NCI-H2196 (cell line): Measurements from ENCODE around the gene CIZ1.
"Not testable (repeated sequence)": the region's sequence is repeated elsewhere in the genome, so short reads cannot be mapped to it uniquely, and the experiment has no call there.

Source experiments
- DNase-seq: peaks from one replicate; lab custom pipeline; 2025; ENCODE audit not compliant: unreplicated experiment; lab: John Stamatoyannopoulos, UW

Gene CIZ1, protein sequence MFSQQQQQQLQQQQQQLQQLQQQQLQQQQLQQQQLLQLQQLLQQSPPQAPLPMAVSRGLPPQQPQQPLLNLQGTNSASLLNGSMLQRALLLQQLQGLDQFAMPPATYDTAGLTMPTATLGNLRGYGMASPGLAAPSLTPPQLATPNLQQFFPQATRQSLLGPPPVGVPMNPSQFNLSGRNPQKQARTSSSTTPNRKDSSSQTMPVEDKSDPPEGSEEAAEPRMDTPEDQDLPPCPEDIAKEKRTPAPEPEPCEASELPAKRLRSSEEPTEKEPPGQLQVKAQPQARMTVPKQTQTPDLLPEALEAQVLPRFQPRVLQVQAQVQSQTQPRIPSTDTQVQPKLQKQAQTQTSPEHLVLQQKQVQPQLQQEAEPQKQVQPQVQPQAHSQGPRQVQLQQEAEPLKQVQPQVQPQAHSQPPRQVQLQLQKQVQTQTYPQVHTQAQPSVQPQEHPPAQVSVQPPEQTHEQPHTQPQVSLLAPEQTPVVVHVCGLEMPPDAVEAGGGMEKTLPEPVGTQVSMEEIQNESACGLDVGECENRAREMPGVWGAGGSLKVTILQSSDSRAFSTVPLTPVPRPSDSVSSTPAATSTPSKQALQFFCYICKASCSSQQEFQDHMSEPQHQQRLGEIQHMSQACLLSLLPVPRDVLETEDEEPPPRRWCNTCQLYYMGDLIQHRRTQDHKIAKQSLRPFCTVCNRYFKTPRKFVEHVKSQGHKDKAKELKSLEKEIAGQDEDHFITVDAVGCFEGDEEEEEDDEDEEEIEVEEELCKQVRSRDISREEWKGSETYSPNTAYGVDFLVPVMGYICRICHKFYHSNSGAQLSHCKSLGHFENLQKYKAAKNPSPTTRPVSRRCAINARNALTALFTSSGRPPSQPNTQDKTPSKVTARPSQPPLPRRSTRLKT

DNA sequence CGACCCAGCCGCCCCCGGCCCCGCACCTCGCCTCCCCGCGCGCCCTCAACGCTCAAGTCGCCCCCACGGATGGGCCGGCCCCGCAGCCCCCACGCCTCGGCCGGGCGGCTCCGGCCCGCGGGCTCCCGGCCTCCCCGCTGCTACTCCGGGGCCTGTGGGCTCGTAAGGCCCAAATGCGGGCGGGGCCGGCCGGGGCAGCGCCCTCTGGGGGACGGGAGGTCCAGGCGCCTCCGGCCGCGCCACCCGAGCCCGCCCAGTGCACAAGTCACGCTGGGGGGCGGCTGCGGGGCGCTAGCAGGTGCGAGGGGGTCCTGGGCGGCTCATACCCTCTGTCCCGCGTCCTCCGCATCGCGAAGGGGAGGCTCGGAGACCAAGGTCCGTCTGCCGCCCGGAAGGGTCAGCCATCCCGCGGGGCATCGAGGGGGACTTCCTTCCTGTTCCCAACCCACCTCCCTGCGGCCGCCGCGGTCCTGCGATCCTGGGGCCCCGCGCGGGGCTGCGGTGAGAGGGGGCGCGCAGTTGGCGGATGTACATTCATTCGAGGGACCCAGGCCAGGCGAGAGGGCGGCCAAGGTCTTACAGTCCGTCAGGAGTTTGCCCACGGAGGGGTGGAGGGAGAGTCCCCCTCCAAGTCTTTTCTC lies at the start of gene CIZ1:
Gene CIZ1 (minus strand): TSS at position 167 of the 641 bp plus-strand sequence. CDS start 715 bp downstream, outside the sequence.
- DNase-seq, result peak; percentile 82

DNA sequence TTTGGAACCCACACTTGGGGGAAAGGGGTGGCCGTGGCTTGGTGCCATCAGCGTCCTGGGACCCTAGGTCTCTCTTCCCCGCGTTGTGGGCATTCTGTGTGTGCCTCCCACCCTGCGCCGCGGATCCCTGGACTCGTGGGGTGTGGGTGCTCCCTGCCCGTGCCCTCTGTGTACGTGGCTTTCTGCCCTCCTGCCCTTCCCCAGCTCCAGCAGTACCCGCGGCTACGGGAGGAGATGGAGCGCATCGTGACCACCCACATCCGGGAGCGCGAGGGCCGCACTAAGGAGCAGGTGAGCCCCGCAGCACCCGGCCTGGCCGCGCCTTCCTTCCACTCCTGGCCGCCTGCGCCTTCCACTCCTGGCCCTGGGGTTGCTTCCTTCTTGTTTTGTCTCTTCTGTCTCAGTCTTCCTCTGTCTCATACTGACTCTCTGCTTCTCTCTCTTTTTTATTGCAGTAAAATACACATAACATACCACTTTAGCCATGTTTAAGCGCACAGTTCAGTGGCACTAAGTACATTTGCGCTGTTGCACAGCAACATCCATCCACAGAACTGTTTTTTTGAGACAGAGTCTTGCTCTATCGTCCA lies 42.5 kb upstream of the CIZ1 start:
- DNase-seq, result no peak

- DNase-seq, result no peak
Observed at GRCh38 chr9:128232528-128233428, 41.4 kb upstream of the CIZ1 start.

GRCh38 chr9:128231638-128232527 lies 40.5 kb upstream of the CIZ1 start:
- no peak for DNase-seq

DNA sequence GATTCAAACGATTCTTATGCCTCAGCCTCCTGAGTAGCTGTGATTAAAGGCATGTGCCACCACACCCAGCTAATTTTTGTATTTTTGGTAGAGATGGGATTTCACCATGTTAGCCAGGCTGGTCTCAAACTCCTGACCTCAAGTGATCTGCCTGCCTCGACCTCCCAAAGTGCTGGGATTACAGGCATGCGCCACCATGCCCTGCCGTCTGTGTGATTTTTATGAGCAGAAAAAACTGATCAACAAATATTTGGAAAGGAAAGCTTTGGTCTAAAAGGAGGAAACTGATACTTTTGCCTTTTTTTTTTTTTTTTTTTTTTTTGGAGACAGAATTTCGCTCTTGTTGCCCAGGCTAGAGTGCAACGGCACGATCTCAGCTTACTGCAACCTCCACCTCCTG lies 39.5 kb upstream of the CIZ1 start:
- DNase-seq, result not testable (repeated sequence)

DNA sequence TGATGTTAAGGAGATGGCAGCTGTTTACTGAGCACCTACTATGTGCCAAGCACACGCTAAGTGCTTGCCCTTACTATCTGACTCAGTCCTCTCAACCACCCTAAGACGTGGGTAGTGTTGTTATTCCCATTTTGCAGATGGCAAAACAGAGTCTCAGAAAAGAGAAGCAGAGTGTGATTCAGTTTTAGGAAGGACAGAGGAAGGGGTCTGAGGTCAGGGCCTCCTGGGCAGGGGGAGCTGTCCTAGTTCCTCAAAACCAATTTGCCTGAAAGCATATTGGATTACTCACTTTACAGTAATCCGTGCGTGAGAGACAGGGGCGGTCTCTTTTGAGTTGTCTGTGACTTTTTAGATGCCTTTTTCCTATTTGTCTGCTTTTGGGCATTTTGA lies 35.0 kb upstream of the CIZ1 start:
- no peak for DNase-seq

- peak; percentile 45 for DNase-seq
Observed at GRCh38 chr9:128225770-128226411, 34.5 kb upstream of the CIZ1 start.

GRCh38 chr9:128224877-128225276 lies 33.5 kb upstream of the CIZ1 start:
- DNase-seq, result no peak

- no peak for DNase-seq
Observed at GRCh38 chr9:128222880-128223670, 31.7 kb upstream of the CIZ1 start.

GRCh38 chr9:128222026-128222425 lies 30.7 kb upstream of the CIZ1 start:
- DNase-seq, result no peak

- no peak for DNase-seq
Observed at GRCh38 chr9:128219831-128220230, 28.5 kb upstream of the CIZ1 start.

- DNase-seq, result peak; percentile 88
Observed at GRCh38 chr9:128218518-128219389, 27.4 kb upstream of the CIZ1 start.

- DNase-seq, result no peak
Observed at GRCh38 chr9:128218172-128218517, 26.8 kb upstream of the CIZ1 start.

- no peak for DNase-seq
Observed at GRCh38 chr9:128216781-128217553, 25.6 kb upstream of the CIZ1 start.

- DNase-seq, result no peak
Observed at GRCh38 chr9:128215491-128216409, 24.4 kb upstream of the CIZ1 start.
